Measurements from ENCODE around the gene GIT2. TPM values are rescaled to one million over a fixed set of nuclear protein-coding genes. Genes with fewer than 3 reads are reported as not detected.
"Not testable (repeated sequence)": the region's sequence is repeated elsewhere in the genome, so short reads cannot be mapped to it uniquely, and the experiment has no call there.

Gene GIT2
- total RNA-seq, 1 experiment from 2014 or later: 56.0 TPM

DNA sequence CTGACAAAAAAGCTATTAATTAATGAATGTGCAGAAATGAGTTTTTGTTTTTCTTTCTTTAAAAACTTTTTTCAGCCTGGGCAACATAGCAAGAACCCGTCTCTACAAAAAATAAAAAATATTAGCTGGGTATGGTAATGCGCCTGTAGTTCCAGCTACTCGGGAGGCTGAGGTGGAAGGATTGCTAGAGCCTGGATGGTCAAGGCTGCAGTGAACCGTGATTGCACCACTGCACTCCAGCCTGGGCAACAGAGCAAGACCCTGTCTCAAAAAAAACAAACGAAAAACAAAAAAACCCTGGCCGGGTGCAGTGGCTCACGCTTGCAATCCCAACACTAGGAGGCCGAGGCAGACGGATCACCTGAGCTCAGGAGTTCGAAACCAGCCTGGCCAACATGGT, 7.9 kb downstream of the GIT2 start:
- no peak for DNase-seq
- BruUV-seq (replicated peaks): no TSS peak
- TF ChIP-seq, protein P1, sequence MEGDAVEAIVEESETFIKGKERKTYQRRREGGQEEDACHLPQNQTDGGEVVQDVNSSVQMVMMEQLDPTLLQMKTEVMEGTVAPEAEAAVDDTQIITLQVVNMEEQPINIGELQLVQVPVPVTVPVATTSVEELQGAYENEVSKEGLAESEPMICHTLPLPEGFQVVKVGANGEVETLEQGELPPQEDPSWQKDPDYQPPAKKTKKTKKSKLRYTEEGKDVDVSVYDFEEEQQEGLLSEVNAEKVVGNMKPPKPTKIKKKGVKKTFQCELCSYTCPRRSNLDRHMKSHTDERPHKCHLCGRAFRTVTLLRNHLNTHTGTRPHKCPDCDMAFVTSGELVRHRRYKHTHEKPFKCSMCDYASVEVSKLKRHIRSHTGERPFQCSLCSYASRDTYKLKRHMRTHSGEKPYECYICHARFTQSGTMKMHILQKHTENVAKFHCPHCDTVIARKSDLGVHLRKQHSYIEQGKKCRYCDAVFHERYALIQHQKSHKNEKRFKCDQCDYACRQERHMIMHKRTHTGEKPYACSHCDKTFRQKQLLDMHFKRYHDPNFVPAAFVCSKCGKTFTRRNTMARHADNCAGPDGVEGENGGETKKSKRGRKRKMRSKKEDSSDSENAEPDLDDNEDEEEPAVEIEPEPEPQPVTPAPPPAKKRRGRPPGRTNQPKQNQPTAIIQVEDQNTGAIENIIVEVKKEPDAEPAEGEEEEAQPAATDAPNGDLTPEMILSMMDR (IDR thresholded peaks at IDR 0.05; ENCODE audit: unreplicated experiment): no peak
- Mint-ChIP-seq H3K4me1 (ENCODE audit: low read depth, unreplicated experiment) (no peaks in the 10 kb centered on the region), H3K4me3 (ENCODE audit: low read depth, unreplicated experiment) (no peak overlapping the region), H3K9me3 (ENCODE audit: low read depth, unreplicated experiment) (no peaks in the 10 kb centered on the region), H3K27me3 (ENCODE audit: unreplicated experiment) (no peaks in the 10 kb centered on the region), H3K27ac (ENCODE audit: unreplicated experiment) (no peak overlapping the region), H3K36me3 (ENCODE audit: insufficient read depth, unreplicated experiment) (peaks cover 15% of the 10 kb centered on the region)
- intact Hi-C loops (cut with micrococcal nuclease; ENCODE audit: unreplicated experiment): no loop called here
- CTCF ChIA-PET: interaction anchor here (0.5 kb wide), 1 partner anchor 112 kb away, joined by 4 read pairs; no protein-coding TSS in a partner anchor

DNA sequence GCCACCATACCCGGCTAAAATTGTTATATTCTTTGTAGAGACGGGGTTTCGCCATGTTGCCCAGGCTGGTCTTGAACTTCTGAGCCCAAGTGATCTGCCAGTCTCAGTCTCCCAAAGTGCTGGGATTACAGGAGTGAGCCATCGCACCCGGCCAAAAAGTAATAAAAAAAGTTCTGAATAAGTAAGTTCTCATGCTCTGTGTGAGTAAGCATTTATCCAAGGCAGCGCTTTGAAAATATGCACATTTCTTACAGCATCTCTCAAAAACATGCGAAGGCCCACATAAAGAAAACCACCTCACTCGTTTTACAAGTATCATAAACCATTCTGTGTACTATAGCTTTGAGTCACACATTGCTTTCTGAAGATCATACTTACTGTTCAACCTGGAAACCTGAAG, 8.6 kb downstream of the GIT2 start:
- CTCF ChIA-PET: interaction anchor here (0.5 kb wide), 1 partner anchor 113 kb away, joined by 4 read pairs; no protein-coding TSS in a partner anchor
- intact Hi-C loops (cut with micrococcal nuclease; ENCODE audit: unreplicated experiment): no loop called here
- H3K27me3 Mint-ChIP-seq (ENCODE audit: unreplicated experiment): no peaks in the 10 kb centered on the region
- no TSS peak for BruUV-seq (replicated peaks)
- peaks cover 17% of the 10 kb centered on the region for H3K36me3 Mint-ChIP-seq (ENCODE audit: insufficient read depth, unreplicated experiment)
- H3K27ac Mint-ChIP-seq (ENCODE audit: unreplicated experiment): no peak overlapping the region
- H3K4me3 Mint-ChIP-seq (ENCODE audit: low read depth, unreplicated experiment): no peak overlapping the region
- H3K9me3 Mint-ChIP-seq (ENCODE audit: low read depth, unreplicated experiment): no peaks in the 10 kb centered on the region
- H3K4me1 Mint-ChIP-seq (ENCODE audit: low read depth, unreplicated experiment): no peaks in the 10 kb centered on the region
- no peak for DNase-seq
- TF ChIP-seq, protein P1 (IDR thresholded peaks at IDR 0.05; ENCODE audit: unreplicated experiment): no peak

DNA sequence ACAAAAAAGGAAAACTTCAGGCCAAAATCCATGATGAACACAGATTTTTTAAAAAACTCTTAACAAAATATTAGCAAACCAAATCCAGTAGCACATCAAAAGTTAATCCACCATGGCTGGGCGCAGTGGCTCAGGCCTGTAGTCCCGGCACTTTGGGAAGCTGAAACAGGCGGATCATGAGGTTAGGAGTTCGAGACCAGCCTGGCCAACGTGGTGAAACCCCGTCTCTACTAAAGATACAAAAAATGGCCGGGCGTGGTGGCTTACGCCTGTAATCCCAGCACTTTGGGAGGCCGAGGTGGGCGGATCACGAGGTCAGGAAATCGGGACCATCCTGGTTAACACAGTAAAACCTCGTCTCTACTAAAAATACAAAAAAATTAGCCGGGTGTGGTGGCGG, 9.9 kb downstream of the GIT2 start:
- H3K27ac Mint-ChIP-seq (ENCODE audit: unreplicated experiment); CTCF ChIA-PET; DNase-seq; H3K9me3 Mint-ChIP-seq (ENCODE audit: low read depth, unreplicated experiment); intact Hi-C loops (cut with micrococcal nuclease; ENCODE audit: unreplicated experiment); H3K4me1 Mint-ChIP-seq (ENCODE audit: low read depth, unreplicated experiment); H3K4me3 Mint-ChIP-seq (ENCODE audit: low read depth, unreplicated experiment); BruUV-seq (replicated peaks); H3K27me3 Mint-ChIP-seq (ENCODE audit: unreplicated experiment): not testable (repeated sequence)
- H3K36me3 Mint-ChIP-seq (ENCODE audit: insufficient read depth, unreplicated experiment): peaks cover 27% of the 10 kb centered on the region

DNA sequence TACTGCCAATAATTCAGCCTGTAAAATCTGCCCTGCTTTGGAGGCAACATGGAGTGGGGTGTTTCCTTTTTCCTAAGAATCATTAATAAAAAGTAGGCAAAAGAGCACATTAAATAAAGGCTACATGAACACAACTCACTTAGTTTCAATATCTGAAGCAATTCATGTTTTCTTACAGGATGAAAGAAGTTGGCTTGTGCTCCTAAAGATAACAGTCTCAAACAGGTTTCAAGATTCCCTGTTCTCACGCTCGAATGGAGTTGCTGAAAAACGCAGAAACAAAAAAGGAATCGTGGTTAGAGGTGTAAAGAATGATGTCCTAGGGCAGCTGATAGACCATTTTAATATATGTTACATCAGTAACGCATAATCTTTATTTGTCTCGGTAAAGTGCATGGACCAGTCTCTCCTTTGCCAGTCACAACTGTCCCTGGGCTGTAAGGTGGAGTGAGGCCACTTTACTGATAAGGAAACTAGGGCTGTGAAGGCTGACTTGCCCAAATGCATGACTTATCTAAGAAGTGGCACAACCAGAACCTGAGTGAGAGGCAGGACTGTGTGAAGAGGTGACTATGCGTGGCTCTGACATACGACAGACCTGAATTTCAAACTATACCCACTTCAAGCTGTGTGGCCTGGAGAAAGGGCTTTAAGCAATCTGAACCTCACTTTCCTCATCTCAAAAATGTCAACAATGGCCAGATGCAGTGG, 12.6 kb downstream of the GIT2 start:
- CTCF ChIA-PET: no interaction called here
- intact Hi-C loops (cut with micrococcal nuclease; ENCODE audit: unreplicated experiment): no loop called here
- Mint-ChIP-seq H3K9me3 (ENCODE audit: low read depth, unreplicated experiment) (peaks cover 1% of the 10 kb centered on the region), H3K4me1 (ENCODE audit: low read depth, unreplicated experiment) (no peaks in the 10 kb centered on the region), H3K27ac (ENCODE audit: unreplicated experiment) (no peak overlapping the region), H3K27me3 (ENCODE audit: unreplicated experiment) (no peaks in the 10 kb centered on the region), H3K4me3 (ENCODE audit: low read depth, unreplicated experiment) (no peak overlapping the region), H3K36me3 (ENCODE audit: insufficient read depth, unreplicated experiment) (peaks cover 42% of the 10 kb centered on the region)
- DNase-seq: no peak
- TF ChIP-seq, protein P1 (IDR thresholded peaks at IDR 0.05; ENCODE audit: unreplicated experiment): no peak
- BruUV-seq (replicated peaks): no TSS peak

DNA sequence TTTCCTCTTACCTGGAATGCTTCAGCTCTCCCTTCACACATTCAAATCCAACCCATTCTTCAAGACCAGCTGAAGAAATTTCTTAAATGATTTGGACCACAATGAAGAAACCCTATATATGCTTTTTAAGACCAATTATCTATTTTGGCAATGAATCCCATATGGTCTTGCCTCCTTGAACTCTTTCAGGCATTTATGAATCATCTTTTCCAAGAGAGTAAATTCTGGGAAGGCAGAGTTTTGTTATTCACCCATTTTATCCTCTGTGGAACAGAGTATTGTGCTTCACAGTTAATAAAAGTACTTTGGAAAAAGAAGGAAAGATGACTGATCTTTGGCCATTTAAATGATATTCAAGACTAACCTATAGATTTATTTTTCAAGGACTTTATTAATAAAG, 14.0 kb downstream of the GIT2 start:
- TF ChIP-seq, protein P1 (IDR thresholded peaks at IDR 0.05; ENCODE audit: unreplicated experiment): no peak
- Mint-ChIP-seq H3K36me3 (ENCODE audit: insufficient read depth, unreplicated experiment) (peaks cover 52% of the 10 kb centered on the region), H3K4me3 (ENCODE audit: low read depth, unreplicated experiment) (no peak overlapping the region), H3K9me3 (ENCODE audit: low read depth, unreplicated experiment) (peaks cover 4% of the 10 kb centered on the region), H3K4me1 (ENCODE audit: low read depth, unreplicated experiment) (no peaks in the 10 kb centered on the region), H3K27me3 (ENCODE audit: unreplicated experiment) (no peaks in the 10 kb centered on the region), H3K27ac (ENCODE audit: unreplicated experiment) (no peak overlapping the region)
- BruUV-seq (replicated peaks): no TSS peak
- CTCF ChIA-PET: no interaction called here
- intact Hi-C loops (cut with micrococcal nuclease; ENCODE audit: unreplicated experiment): no loop called here
- no peak for DNase-seq

Measured in Calu3 (cell line).